HEK293 (cell line): ENCODE measurements around the gene ELAVL3.

Source experiments
- AEBP2 ChIP-seq: fragments of 450-650 bp; formaldehyde crosslinking; IDR thresholded peaks from 2 replicates; pipeline ENCODE4 v1.5.1; 2016; ENCODE audit warnings: missing biosample characterization, missing genetic modification characterization, borderline replicate concordance
- EGR2 ChIP-seq: fragments of 450-650 bp; formaldehyde crosslinking; IDR thresholded peaks from 2 replicates; pipeline ENCODE4 v1.5.1; 2016; ENCODE audit warnings: low read depth, missing biosample characterization, missing genetic modification characterization
- GLI4 ChIP-seq: fragments of 450-650 bp; formaldehyde crosslinking; IDR thresholded peaks from 2 replicates; pipeline ENCODE4 v1.5.1; 2016; ENCODE audit warnings: missing biosample characterization, missing genetic modification characterization
- KLF1 ChIP-seq: fragments of 450-650 bp; formaldehyde crosslinking; IDR thresholded peaks from 2 replicates; pipeline ENCODE4 v1.5.1; 2016; ENCODE audit warnings: missing biosample characterization, missing genetic modification characterization
- KLF7 ChIP-seq: fragments of 450-650 bp; formaldehyde crosslinking; IDR thresholded peaks from 2 replicates; pipeline ENCODE4 v1.5.1; 2016; ENCODE audit warnings: missing biosample characterization, missing genetic modification characterization, borderline replicate concordance
- KLF8 ChIP-seq: fragments of 450-650 bp; formaldehyde crosslinking; IDR thresholded peaks from 2 replicates; pipeline ENCODE4 v1.5.1; 2016; ENCODE audit warnings: missing biosample characterization, missing genetic modification characterization
- OVOL3 ChIP-seq: fragments of 450-650 bp; formaldehyde crosslinking; IDR thresholded peaks from 2 replicates; pipeline ENCODE4 v1.5.1; 2016; ENCODE audit warnings: missing biosample characterization, missing genetic modification characterization
- PBX3 ChIP-seq: sonication (generic); formaldehyde crosslinking; IDR thresholded peaks from 2 replicates; pipeline ENCODE4 v1.8.1; 2022; ENCODE audit warnings: mild to moderate bottlenecking, moderate library complexity, missing genetic modification reagents
- PRDM10 ChIP-seq: fragments of 450-650 bp; formaldehyde crosslinking; IDR thresholded peaks from 2 replicates; pipeline ENCODE4 v1.5.1; 2016; ENCODE audit warnings: missing biosample characterization, missing genetic modification characterization
- REST ChIP-seq: fragments of 450-650 bp; formaldehyde crosslinking; IDR thresholded peaks from 2 replicates; pipeline ENCODE4 v1.5.1; 2016; ENCODE audit warnings: missing biosample characterization, missing genetic modification characterization
- SP2 ChIP-seq: fragments of 450-650 bp; formaldehyde crosslinking; IDR thresholded peaks from 2 replicates; pipeline ENCODE4 v1.5.1; 2016; ENCODE audit warnings: missing biosample characterization, missing genetic modification characterization
- SP3 ChIP-seq: fragments of 450-650 bp; formaldehyde crosslinking; IDR thresholded peaks from 2 replicates; pipeline ENCODE4 v1.5.1; 2016; ENCODE audit warnings: missing biosample characterization, missing genetic modification characterization
- ZBTB17 ChIP-seq: fragments of 450-650 bp; formaldehyde crosslinking; IDR thresholded peaks from 2 replicates; pipeline ENCODE4 v1.5.1; 2016; ENCODE audit warnings: missing biosample characterization, missing genetic modification characterization
- ZBTB20 ChIP-seq: fragments of 450-650 bp; formaldehyde crosslinking; IDR thresholded peaks from 2 replicates; pipeline ENCODE4 v1.5.1; 2016; ENCODE audit warnings: missing biosample characterization, missing genetic modification characterization
- ZBTB26 ChIP-seq: fragments of 450-650 bp; formaldehyde crosslinking; optimal IDR thresholded peaks from 2 replicates; pipeline ENCODE3; 2016; ENCODE audit warnings: missing biosample characterization, mild to moderate bottlenecking, missing genetic modification characterization
- ZBTB48 ChIP-seq: fragments of 450-650 bp; formaldehyde crosslinking; IDR thresholded peaks from 2 replicates; pipeline ENCODE4 v1.5.1; 2016; ENCODE audit warnings: missing biosample characterization, missing genetic modification characterization
- ZBTB8A ChIP-seq: fragments of 450-650 bp; formaldehyde crosslinking; IDR thresholded peaks from 2 replicates; pipeline ENCODE4 v1.5.1; 2016; ENCODE audit warnings: missing biosample characterization, missing genetic modification characterization
- ZFP69B ChIP-seq: fragments of 450-650 bp; formaldehyde crosslinking; IDR thresholded peaks from 2 replicates; pipeline ENCODE4 v1.5.1; 2016; ENCODE audit warnings: missing biosample characterization, missing genetic modification characterization
- ZNF146 ChIP-seq: fragments of 450-650 bp; formaldehyde crosslinking; IDR thresholded peaks from 2 replicates; pipeline ENCODE4 v1.5.1; 2016; ENCODE audit warnings: missing biosample characterization, missing genetic modification characterization
- ZNF302 ChIP-seq: fragments of 450-650 bp; formaldehyde crosslinking; IDR thresholded peaks from 2 replicates; pipeline ENCODE4 v1.5.1; 2016; ENCODE audit warnings: missing biosample characterization, missing genetic modification characterization, low read depth
- ZNF324 ChIP-seq: fragments of 450-650 bp; formaldehyde crosslinking; IDR thresholded peaks from 2 replicates; pipeline ENCODE4 v1.5.1; 2016; ENCODE audit warnings: missing biosample characterization, missing genetic modification characterization
- ZNF37A ChIP-seq: fragments of 450-650 bp; IDR thresholded peaks from 2 replicates; pipeline ENCODE4 v1.5.1; 2018; ENCODE audit warnings: missing biosample characterization, missing genetic modification characterization
- ZNF501 ChIP-seq: fragments of 450-650 bp; formaldehyde crosslinking; IDR thresholded peaks from 2 replicates; pipeline ENCODE4 v1.5.1; 2016; ENCODE audit warnings: missing biosample characterization, missing genetic modification characterization
- ZNF596 ChIP-seq: fragments of 450-650 bp; IDR thresholded peaks from 2 replicates; pipeline ENCODE4 v1.5.0; 2018; ENCODE audit warnings: missing biosample characterization, mild to moderate bottlenecking, missing genetic modification characterization, moderate library complexity
- ZNF704 ChIP-seq: fragments of 450-650 bp; formaldehyde crosslinking; IDR thresholded peaks from 2 replicates; pipeline ENCODE4 v1.5.1; 2016; ENCODE audit warnings: missing biosample characterization, missing genetic modification characterization

The ELAVL3 gene

GRCh38 chr19:11481534-11482383 is 913 bp upstream of the ELAVL3 start (continued):
- no peak for TF ChIP-seq ZNF37A (tag by site-specific recombination)
- TF ChIP-seq ZNF704 (tag by site-specific recombination), result no peak
- no peak for TF ChIP-seq AEBP2
- TF ChIP-seq ZNF501 (tag by site-specific recombination), result no peak
- no peak for TF ChIP-seq ZBTB26 (tag by site-specific recombination)
- peak; percentile 58 for TF ChIP-seq ZBTB17 (tag by site-specific recombination)
- TF ChIP-seq ZNF302 (tag by site-specific recombination), result no peak
- TF ChIP-seq PRDM10, result peak; percentile 90
- peak; percentile 74 for TF ChIP-seq ZNF596 (tag by site-specific recombination)
- TF ChIP-seq GLI4, result no peak
- TF ChIP-seq ZBTB8A (tag by site-specific recombination), result peak; percentile 99
- TF ChIP-seq KLF8 (tag by site-specific recombination), result peak; percentile 91
- TF ChIP-seq OVOL3, result no peak
- no peak for TF ChIP-seq EGR2 (tag by site-specific recombination)
- peak; percentile 81 for TF ChIP-seq SP3 (tag by site-specific recombination)
- TF ChIP-seq ZFP69B (tag by site-specific recombination), result no peak
- TF ChIP-seq KLF7 (tag by site-specific recombination), result peak; percentile 52; the same call in 1 of the 2 replicates
- no peak for TF ChIP-seq ZNF324 (tag by site-specific recombination)
- no peak for TF ChIP-seq PBX3
- TF ChIP-seq REST (tag by site-specific recombination), result peak; percentile 97
- no peak for TF ChIP-seq ZNF146 (tag by site-specific recombination)
- TF ChIP-seq ZBTB20 (tag by site-specific recombination), result peak; percentile 100
- peak; percentile 85 for TF ChIP-seq KLF1
- peak; percentile 94 for TF ChIP-seq SP2
- TF ChIP-seq ZBTB48, result no peak
- TF ChIP-seq, all 188 proteins: peak for 23
